ENCODE results near the gene LORICRIN.

LORICRIN gene

GRCh38 chr1:153306303-153307220 lies 47.1 kb downstream of the LORICRIN start:
- no peak for DNase-seq (ENCODE audit: low read depth, low spot score)

GRCh38 chr1:153307221-153307600 lies 47.7 kb downstream of the LORICRIN start:
- DNase-seq (ENCODE audit: low read depth, low spot score) = no peak

GRCh38 chr1:153308540-153308939 lies 49.1 kb downstream of the LORICRIN start:
- DNase-seq (ENCODE audit: low read depth, low spot score) = no peak

DNA sequence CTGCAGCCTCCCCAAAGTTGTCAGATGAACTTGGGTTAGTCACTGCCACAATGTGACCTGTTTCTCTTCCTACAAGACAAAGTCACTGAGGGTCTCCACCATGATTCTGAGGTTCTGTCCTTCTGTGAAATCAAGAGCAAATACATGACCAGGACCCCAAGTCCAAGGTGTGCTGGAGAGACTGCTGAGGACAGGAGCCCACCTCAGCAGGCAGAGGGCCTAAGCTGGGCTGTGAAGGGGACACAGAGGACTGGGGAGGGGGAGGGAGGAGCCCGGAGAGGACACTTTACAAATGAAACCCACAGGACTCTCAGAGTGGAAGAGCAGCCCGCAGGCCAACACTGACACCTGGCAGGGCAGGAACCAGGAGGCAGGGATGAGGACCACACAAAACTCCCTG lies 50.0 kb downstream of the LORICRIN start:
- DNase-seq (ENCODE audit: low read depth, low spot score) = no peak

GRCh38 chr1:153310526-153310925 lies 51.0 kb downstream of the LORICRIN start:
- DNase-seq (ENCODE audit: low read depth, low spot score) = no peak

Measured in astrocyte of the hippocampus (primary cell).